A549 (cell line): ENCODE data around the gene RGN. TPM values are rescaled to one million over a fixed set of nuclear protein-coding genes. Genes with fewer than 3 reads are reported as not detected.

Source experiments
- ATAC-seq, 2 experiments: fragments of 200-7000 bp in 1 of 2; fragments of >200 bp in 1 of 2; cut with Nextera tagmentation in 1 of 2; cut with Tn5 transposase in 1 of 2; 3 replicates each; pipeline versions ENCODE4 v1.8.0 to v1.9.1; 2018 to 2020; ENCODE audit warnings: mild to moderate bottlenecking in 1 of 2, moderate library complexity in 1 of 2
- CTCF ChIA-PET: fragments of 300-600 bp; sonication (Branson Sonifier 250); formaldehyde crosslinking; extraction: SDS; loops from one replicate; lab custom pipeline; 2021; ENCODE audit warnings: antibody characterized with exemption, inconsistent platforms; lab: Yijun Ruan, JAX
- POLR2A ChIA-PET: fragments of 350-600 bp; formaldehyde crosslinking; extraction: SDS; loops from one replicate; lab custom pipeline; 2021; ENCODE audit warnings: antibody characterized with exemption, inconsistent platforms; lab: Yijun Ruan, JAX
- DNase-seq, 2 experiments: peaks; one replicate each; pipeline versions ENCODE4 v3.0.0 to v3.0.0-alpha.2; 2011 to 2016; ENCODE audit warnings: low read depth in 1 of 2, low spot score in 1 of 2
- FAIRE-seq: peaks from 2 replicates; lab custom pipeline; 2011; peaks lifted over from hg19 to GRCh38; lab: Jason Lieb, UNC
- H3K27ac ChIP-seq, 2 experiments: fragments of >200 bp; sonication (Bioruptor Twin); formaldehyde crosslinking; 3 replicates each; pipeline ENCODE4 v1.5.1; 2016 to 2017
- H3K4me1 ChIP-seq: fragments of >200 bp; sonication (Bioruptor Twin); formaldehyde crosslinking; 3 replicates; pipeline ENCODE4 v1.6.1; 2016
- H3K4me2 ChIP-seq: fragments of >200 bp; sonication (Bioruptor Twin); formaldehyde crosslinking; 3 replicates; pipeline ENCODE4 v1.6.1; 2016
- H3K4me3 ChIP-seq: fragments of >200 bp; sonication (Bioruptor Twin); formaldehyde crosslinking; 3 replicates; pipeline ENCODE4 v1.5.1; 2016
- H3K9me3 ChIP-seq: fragments of >200 bp; sonication (Bioruptor Twin); formaldehyde crosslinking; 3 replicates; pipeline ENCODE4 v1.6.1; 2016
- BHLHE40 ChIP-seq: IDR thresholded peaks from 2 replicates; pipeline ENCODE4 v1.6.1; 2012; ENCODE audit warnings: low read depth, low read length, inconsistent platforms
- CBX8 ChIP-seq: fragments of 200-600 bp; sonication (generic); IDR thresholded peaks from 2 replicates; pipeline ENCODE4 v1.6.1; 2016
- CEBPB ChIP-seq, 2 experiments: fragments of >200 bp in 1 of 2; sonication (Bioruptor Twin) in 1 of 2; formaldehyde crosslinking in 1 of 2; IDR thresholded peaks; 2 replicates each; pipeline ENCODE4 v1.6.1; 2012 to 2016
- CHD2 ChIP-seq: fragments of 150-350 bp; IDR thresholded peaks from 2 replicates; pipeline ENCODE4 v1.6.1; 2014; ENCODE audit warnings: low read length; ENCODE audit not compliant: partially characterized antibody
- EP300 ChIP-seq, 2 experiments: fragments of >200 bp; sonication (Bioruptor Twin); formaldehyde crosslinking; IDR thresholded peaks; 2 replicates in 1 of 2; 3 replicates in 1 of 2; pipeline ENCODE4 v1.6.1; 2016 to 2017
- FOSB ChIP-seq: fragments of 250-450 bp; sonication (Bioruptor Pico); IDR thresholded peaks from 2 replicates; pipeline ENCODE4 v1.5.0; 2020; ENCODE audit warnings: mild to moderate bottlenecking, moderate library complexity
- FOSL2 ChIP-seq, 2 experiments: fragments of 450-650 bp in 1 of 2; fragments of >200 bp in 1 of 2; sonication (Bioruptor Twin) in 1 of 2; formaldehyde crosslinking; IDR thresholded peaks; 2 replicates each; pipeline versions ENCODE4 v1.5.0 to v1.6.1; 2016 to 2020; ENCODE audit warnings: mild to moderate bottlenecking in 1 of 2, moderate library complexity in 1 of 2
- GATA3 ChIP-seq: IDR thresholded peaks from 2 replicates; pipeline ENCODE4 v1.6.1; 2012; ENCODE audit warnings: borderline replicate concordance
- HOXB5 ChIP-seq: fragments of 250-450 bp; sonication (Bioruptor Pico); IDR thresholded peaks from 2 replicates; pipeline ENCODE4 v1.5.0; 2020; ENCODE audit warnings: mild to moderate bottlenecking, moderate library complexity
- JUNB ChIP-seq: fragments of >200 bp; sonication (Bioruptor Twin); formaldehyde crosslinking; IDR thresholded peaks from 2 replicates; pipeline ENCODE4 v1.6.1; 2016
- KDM5A ChIP-seq: fragments of 200-600 bp; sonication (generic); IDR thresholded peaks from 2 replicates; pipeline ENCODE4 v1.6.1; 2016; ENCODE audit warnings: antibody characterized with exemption, mild to moderate bottlenecking
- MAZ ChIP-seq: fragments of 150-350 bp; IDR thresholded peaks from 2 replicates; pipeline ENCODE4 v1.6.1; 2014; ENCODE audit warnings: antibody characterized with exemption, low read depth, low read length, borderline replicate concordance
- NR3C1 ChIP-seq: fragments of >200 bp; sonication (Bioruptor Twin); formaldehyde crosslinking; IDR thresholded peaks from 3 replicates; pipeline ENCODE4 v1.6.1; 2017
- PHF8 ChIP-seq: fragments of 200-600 bp; sonication (generic); IDR thresholded peaks from 2 replicates; pipeline ENCODE4 v1.6.1; 2016; ENCODE audit warnings: low read depth, mild to moderate bottlenecking, antibody characterized with exemption, moderate library complexity, borderline replicate concordance
- POLR2A ChIP-seq: IDR thresholded peaks from 2 replicates; pipeline ENCODE4 v1.6.1; 2012; ENCODE audit warnings: mild to moderate bottlenecking, low read length
- POLR2AphosphoS2 ChIP-seq: conservative IDR thresholded peaks from 2 replicates; pipeline ENCODE4 v1.6.1; 2012; ENCODE audit warnings: low read length, improper control_type of control experiment, inconsistent platforms
- RFX5 ChIP-seq: fragments of 450-650 bp; IDR thresholded peaks from 2 replicates; pipeline ENCODE4 v1.7.1; 2014; ENCODE audit warnings: antibody characterized with exemption, mild to moderate bottlenecking, moderate library complexity
- RNF2 ChIP-seq: fragments of 200-600 bp; sonication (generic); IDR thresholded peaks from 2 replicates; pipeline ENCODE4 v1.6.1; 2016; ENCODE audit warnings: low read depth, mild to moderate bottlenecking, antibody characterized with exemption, moderate library complexity, borderline replicate concordance
- SMC3 ChIP-seq: fragments of >200 bp; sonication (Bioruptor Twin); formaldehyde crosslinking; IDR thresholded peaks from 3 replicates; pipeline ENCODE4 v1.6.1; 2018; ENCODE audit warnings: inconsistent platforms
- SREBF2 ChIP-seq: fragments of 450-650 bp; IDR thresholded peaks from 2 replicates; pipeline ENCODE4 v1.6.1; 2014; ENCODE audit warnings: mild to moderate bottlenecking, moderate library complexity
- TFCP2L1 ChIP-seq: fragments of 250-450 bp; sonication (Bioruptor Pico); IDR thresholded peaks from 2 replicates; pipeline ENCODE4 v1.5.0; 2021; ENCODE audit warnings: mild to moderate bottlenecking
- ZNF302 ChIP-seq: fragments of 250-450 bp; sonication (Bioruptor Pico); IDR thresholded peaks from 2 replicates; pipeline ENCODE4 v1.9.0; 2021; ENCODE audit warnings: inconsistent platforms, mild to moderate bottlenecking, moderate library complexity
- ZSCAN20 ChIP-seq: fragments of 250-450 bp; sonication (Bioruptor Pico); IDR thresholded peaks from 2 replicates; pipeline ENCODE4 v1.8.0; 2022; ENCODE audit warnings: mild to moderate bottlenecking, moderate library complexity
- WGBS: methylation state at CpG from one replicate; pipeline ENCODE4 v1.1.6; 2017; ENCODE audit errors: missing lambda C conversion rate; 5-methylcytosine and 5-hydroxymethylcytosine counted together
- polyA plus RNA-seq, 4 experiments: library from polyadenylated mRNA; depleted of rRNA in 3 of 4; stranded (reverse); fragments of >200 nt; fragmentation: RNase III in 1 of 4; extraction: RNeasy Plus Mini Kit Qiagen cat#74134 plus additional on column Dnase treatment in 1 of 4; gene quantifications; 2 replicates in 3 of 4; 3 replicates in 1 of 4; pipeline ENCODE4 v1.2.3, GENCODE V29; 2011 to 2017
- TF ChIP-seq, protein P1 (sequence below): IDR thresholded peaks from 2 replicates; pipeline ENCODE4 v1.6.1; 2012
- TF ChIP-seq, protein P2 (sequence below): fragments of 200-600 bp; sonication (generic); IDR thresholded peaks from 2 replicates; pipeline ENCODE4 v1.6.1; 2016; ENCODE audit warnings: antibody characterized with exemption, mild to moderate bottlenecking, moderate library complexity
- TF ChIP-seq, protein P3 (sequence below): fragments of >200 bp; sonication (Bioruptor Twin); formaldehyde crosslinking; IDR thresholded peaks from 3 replicates; pipeline ENCODE4 v1.6.1; 2016

RGN gene
- polyA plus RNA-seq, 2 of the 4 experiments (the other 2 are of a cell fraction), result 0.14 TPM; not detected in 1

DNA sequence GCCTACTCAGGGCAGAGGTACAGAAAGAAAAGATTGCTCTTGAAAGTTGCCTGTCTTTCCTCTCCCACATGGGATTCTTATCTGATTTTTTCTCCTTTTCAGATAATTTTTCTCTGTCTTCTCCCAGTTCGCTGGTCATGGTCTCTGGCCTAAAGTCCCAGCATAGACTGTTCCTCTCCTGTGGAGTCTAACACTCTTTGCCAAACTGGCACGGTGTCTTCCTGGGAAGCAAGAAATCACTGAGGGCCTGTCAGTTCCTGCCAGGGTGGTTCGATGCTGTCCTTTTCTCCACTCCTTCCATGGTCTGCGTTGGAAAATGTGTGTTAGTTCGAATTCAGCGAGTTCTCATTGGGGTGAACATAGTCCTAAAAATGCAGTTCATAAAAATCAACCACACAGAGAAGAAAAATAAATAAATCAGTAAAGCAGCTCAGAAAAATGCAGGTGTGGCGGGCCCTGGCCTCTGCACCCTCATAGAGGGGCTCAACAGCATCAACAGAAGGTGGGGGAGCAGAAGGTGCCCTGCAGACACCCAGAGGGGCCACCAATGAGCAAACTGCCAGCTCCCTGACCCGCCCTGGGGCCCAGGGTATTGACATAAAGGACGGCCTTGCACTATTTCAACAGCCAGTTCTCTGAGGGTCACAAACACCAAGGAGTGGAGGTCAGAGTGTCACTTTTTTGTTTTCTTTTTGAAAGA, 2.1 kb downstream of the RGN start:
- Histone ChIP-seq H3K4me1 (no peaks in the 10 kb centered on the region), H3K9me3 (no peaks in the 10 kb centered on the region), H3K4me2 (no peak overlapping the region), H3K27ac (no peak overlapping the region), H3K4me3 (no peak overlapping the region)
- ChIA-PET POLR2A (no interaction called here), CTCF (interaction anchor here (1.3 kb wide), 1 partner anchor 177 kb away, joined by 3 read pairs; no protein-coding TSS in a partner anchor)
- TF ChIP-seq ZSCAN20 (no peak), RNF2 (no peak), TFCP2L1 (CRISPR knock-in tag) (no peak), FOSB (CRISPR knock-in tag) (no peak)
- ATAC-seq (no peak), FAIRE-seq (no peak), DNase-seq (no peak)
- WGBS, result 77% methylated on average over 9 of the region's 9 CpGs

DNA sequence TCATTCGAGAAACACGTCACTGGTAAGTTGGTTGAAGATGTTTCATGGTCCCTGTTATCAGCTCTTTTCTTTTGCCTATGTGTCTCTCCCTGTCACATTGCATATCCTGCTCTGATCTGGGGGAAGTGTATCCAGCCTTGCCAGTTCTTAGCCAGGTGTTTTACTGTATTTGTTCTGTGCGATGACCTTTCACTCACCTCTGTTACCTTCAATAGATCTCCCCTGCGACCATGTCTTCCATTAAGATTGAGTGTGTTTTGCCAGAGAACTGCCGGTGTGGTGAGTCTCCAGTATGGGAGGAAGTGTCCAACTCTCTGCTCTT, 2.6 kb downstream of the RGN start:
- CTCF ChIA-PET, result interaction anchor here (1.3 kb wide), 1 partner anchor 177 kb away, joined by 3 read pairs; no protein-coding TSS in a partner anchor
- no peak overlapping the region for H3K27ac ChIP-seq
- FAIRE-seq, result no peak
- TF ChIP-seq, protein P1, sequence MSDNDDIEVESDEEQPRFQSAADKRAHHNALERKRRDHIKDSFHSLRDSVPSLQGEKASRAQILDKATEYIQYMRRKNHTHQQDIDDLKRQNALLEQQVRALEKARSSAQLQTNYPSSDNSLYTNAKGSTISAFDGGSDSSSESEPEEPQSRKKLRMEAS, result no peak
- TF ChIP-seq EP300 (IDR thresholded peaks at IDR 0.05) (no peak), TFCP2L1 (CRISPR knock-in tag) (no peak), HOXB5 (CRISPR knock-in tag) (no peak), NR3C1 (no peak), KDM5A (no peak), FOSL2 (IDR thresholded peaks at IDR 0.05) (no peak), FOSL2 (CRISPR knock-in tag; IDR thresholded peaks at IDR 0.05) (no peak), ZSCAN20 (no peak), CEBPB (IDR thresholded peaks at IDR 0.05) (no peak), BHLHE40 (no peak), POLR2A (no peak), CHD2 (no peak)
- TF ChIP-seq, protein P2, sequence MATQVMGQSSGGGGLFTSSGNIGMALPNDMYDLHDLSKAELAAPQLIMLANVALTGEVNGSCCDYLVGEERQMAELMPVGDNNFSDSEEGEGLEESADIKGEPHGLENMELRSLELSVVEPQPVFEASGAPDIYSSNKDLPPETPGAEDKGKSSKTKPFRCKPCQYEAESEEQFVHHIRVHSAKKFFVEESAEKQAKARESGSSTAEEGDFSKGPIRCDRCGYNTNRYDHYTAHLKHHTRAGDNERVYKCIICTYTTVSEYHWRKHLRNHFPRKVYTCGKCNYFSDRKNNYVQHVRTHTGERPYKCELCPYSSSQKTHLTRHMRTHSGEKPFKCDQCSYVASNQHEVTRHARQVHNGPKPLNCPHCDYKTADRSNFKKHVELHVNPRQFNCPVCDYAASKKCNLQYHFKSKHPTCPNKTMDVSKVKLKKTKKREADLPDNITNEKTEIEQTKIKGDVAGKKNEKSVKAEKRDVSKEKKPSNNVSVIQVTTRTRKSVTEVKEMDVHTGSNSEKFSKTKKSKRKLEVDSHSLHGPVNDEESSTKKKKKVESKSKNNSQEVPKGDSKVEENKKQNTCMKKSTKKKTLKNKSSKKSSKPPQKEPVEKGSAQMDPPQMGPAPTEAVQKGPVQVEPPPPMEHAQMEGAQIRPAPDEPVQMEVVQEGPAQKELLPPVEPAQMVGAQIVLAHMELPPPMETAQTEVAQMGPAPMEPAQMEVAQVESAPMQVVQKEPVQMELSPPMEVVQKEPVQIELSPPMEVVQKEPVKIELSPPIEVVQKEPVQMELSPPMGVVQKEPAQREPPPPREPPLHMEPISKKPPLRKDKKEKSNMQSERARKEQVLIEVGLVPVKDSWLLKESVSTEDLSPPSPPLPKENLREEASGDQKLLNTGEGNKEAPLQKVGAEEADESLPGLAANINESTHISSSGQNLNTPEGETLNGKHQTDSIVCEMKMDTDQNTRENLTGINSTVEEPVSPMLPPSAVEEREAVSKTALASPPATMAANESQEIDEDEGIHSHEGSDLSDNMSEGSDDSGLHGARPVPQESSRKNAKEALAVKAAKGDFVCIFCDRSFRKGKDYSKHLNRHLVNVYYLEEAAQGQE, result no peak
- TF ChIP-seq, all 56 proteins: peak for 0
- 63% methylated on average over 5 of the region's 5 CpGs for WGBS
- Histone ChIP-seq H3K4me3 (no peak overlapping the region), H3K4me2 (no peak overlapping the region), H3K9me3 (no peaks in the 10 kb centered on the region), H3K4me1 (no peaks in the 10 kb centered on the region)
- POLR2A ChIA-PET, result no interaction called here
- no peak for ATAC-seq
- no peak for DNase-seq

DNA sequence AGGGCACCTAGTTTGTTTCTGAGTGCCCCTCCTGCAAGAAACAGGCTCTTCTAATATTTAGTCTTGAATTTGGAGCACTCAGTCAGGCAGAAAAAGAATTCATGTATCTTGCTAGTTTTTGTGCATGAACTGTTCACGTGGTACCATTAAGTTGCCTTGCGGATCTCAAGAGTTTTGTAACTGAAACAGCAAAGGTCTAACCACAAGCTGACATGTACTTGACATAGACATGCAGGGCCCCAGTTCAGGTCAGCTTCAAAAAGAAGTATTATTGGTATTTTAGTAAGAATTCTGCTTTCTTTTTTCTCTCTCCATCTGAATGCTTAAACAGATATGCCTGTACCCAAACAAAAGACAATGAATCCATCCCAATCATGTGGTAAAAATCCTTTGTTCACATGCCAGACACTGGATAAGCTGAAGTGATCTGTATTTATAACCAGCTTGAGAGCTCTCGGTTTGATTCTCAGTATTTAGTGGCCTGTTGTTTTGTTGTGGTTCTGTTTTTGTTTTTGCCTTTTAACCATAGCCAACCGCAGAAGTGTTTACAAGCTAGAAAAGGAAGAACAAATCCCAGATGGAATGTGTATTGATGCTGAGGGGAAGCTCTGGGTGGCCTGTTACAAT, 13.0 kb downstream of the RGN start:
- Histone ChIP-seq H3K4me3 (no peak overlapping the region), H3K4me1 (no peaks in the 10 kb centered on the region), H3K9me3 (no peaks in the 10 kb centered on the region), H3K27ac (no peak overlapping the region), H3K4me2 (no peak overlapping the region)
- 79% methylated on average over 4 of the region's 4 CpGs for WGBS
- CTCF ChIA-PET, result interaction anchor here (0.9 to 2.4 kb wide), 3 partner anchors 60 to 536 kb away, joined by 6 to 10 read pairs (median 7); no protein-coding TSS in a partner anchor
- TF ChIP-seq TFCP2L1 (CRISPR knock-in tag) (no peak), RFX5 (no peak), GATA3 (no peak), SMC3 (no peak), JUNB (no peak), POLR2AphosphoS2 (no peak), CBX8 (no peak), PHF8 (no peak), CHD2 (no peak), KDM5A (no peak), SREBF2 (no peak), ZNF302 (CRISPR knock-in tag) (no peak), MAZ (no peak), CEBPB (IDR thresholded peaks at IDR 0.05) (no peak), HOXB5 (CRISPR knock-in tag) (no peak)
- TF ChIP-seq, protein P1, result no peak
- TF ChIP-seq, protein P3, sequence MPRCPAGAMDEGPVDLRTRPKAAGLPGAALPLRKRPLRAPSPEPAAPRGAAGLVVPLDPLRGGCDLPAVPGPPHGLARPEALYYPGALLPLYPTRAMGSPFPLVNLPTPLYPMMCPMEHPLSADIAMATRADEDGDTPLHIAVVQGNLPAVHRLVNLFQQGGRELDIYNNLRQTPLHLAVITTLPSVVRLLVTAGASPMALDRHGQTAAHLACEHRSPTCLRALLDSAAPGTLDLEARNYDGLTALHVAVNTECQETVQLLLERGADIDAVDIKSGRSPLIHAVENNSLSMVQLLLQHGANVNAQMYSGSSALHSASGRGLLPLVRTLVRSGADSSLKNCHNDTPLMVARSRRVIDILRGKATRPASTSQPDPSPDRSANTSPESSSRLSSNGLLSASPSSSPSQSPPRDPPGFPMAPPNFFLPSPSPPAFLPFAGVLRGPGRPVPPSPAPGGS, result no peak
- POLR2A ChIA-PET, result no interaction called here
- ATAC-seq (no peak), FAIRE-seq (peak; percentile 59), DNase-seq (no peak)
